GM12892 (cell line): ENCODE results near the gene CHST9.

ENCODE experiments used
- POLR2A ChIP-seq: IDR thresholded peaks from 2 replicates; pipeline ENCODE4 v1.6.1; 2011; ENCODE audit warnings: low read depth, low read length, control low read depth
- POLR2AphosphoS5 ChIP-seq: IDR thresholded peaks from 2 replicates; pipeline ENCODE4 v1.6.1; 2011; ENCODE audit warnings: low read depth, low read length, control low read depth

DNA sequence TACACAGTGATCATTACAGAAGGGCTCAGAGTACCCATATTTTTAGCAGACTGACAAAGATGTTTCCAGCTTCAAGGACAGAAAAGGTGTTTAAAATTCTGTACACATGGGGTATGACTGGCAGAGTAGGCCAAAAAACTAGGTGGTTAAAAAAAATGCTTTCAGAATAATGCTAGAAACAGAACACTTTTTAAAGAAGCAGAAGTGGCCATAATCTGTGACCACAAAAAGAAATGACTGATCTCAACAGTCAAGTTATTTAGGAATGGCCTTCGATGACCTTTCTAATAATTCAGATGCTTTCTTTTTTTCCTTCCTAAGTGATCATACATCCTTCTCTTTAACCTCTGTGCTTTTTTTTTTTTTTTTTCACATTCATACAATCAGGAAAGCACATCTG lies 315.5 kb downstream of the CHST9 start:
- TF ChIP-seq POLR2AphosphoS5: no peak
- no peak for TF ChIP-seq POLR2A
